ENCODE data around the gene FBL.

FBL gene

DNA sequence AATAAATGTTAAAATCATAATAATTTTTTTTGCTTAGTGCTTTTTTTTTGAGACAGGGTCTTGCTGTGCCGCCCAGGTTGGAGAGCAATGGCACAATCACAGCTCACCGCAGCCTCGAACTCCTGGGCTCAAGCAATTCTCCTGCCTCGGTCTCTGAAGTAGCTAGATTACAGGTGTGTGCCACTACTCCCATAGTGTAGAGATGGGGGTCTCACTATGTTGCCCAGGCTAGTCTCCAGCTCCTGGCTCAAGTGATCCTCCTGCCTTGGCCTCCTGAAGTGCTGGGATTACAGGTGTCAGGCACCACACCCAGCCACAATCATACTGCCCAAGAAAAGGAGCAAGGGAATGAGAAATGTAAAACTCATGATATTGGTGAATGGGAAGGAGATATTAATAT lies 5.1 kb downstream of the FBL start:
- no peak for DNase-seq

DNA sequence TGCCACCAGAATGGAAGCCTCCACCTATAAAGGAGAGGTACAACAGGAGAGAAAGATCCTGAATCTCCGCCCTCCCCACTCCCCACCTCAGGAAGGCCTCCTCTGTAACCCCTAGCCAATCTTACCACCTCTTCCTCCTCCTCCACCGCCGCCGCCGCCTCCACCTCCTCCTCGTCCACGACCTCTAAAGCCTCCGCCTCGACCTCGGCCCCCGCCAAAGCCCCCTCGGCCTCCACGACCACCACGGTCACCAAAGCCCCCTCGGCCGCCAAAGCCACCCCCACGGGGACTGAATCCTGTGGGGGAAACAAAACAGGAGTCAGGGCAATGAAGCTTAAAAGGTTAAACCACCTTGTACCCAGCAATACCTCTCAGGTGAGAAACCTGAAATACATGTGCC lies 5.7 kb downstream of the FBL start:
- DNase-seq: no peak

DNA sequence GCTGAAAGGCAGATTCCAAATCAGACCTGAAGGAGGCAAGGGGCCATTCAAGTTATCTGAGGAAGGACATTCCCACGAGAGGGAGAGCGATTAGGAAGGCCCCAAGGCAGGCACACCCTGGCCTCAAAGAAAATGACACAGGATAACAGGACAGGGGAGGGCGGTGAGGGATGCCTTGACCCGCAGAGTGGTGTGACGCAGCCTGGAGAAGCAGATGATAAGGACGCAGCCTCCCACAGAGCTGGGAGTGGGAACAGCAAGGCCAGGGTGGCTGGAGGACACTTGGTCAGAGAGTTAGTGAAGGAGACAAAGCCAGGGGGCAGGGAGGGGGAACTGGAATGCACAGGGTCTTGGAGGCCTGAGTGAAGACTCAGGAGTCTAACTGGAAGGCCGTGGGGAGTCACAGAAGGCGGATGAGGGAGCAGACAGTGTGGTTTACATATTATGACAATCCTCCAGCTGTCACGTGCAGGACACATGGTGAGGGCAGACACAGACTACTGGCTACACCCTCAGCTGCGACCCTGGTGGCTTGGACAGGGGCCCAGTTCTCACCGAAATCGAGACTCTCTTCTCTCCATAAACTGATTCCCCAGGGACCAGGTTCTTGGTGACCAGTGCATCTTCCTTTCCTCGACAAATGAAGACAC lies 6.4 kb downstream of the FBL start:
- no peak for DNase-seq

DNA sequence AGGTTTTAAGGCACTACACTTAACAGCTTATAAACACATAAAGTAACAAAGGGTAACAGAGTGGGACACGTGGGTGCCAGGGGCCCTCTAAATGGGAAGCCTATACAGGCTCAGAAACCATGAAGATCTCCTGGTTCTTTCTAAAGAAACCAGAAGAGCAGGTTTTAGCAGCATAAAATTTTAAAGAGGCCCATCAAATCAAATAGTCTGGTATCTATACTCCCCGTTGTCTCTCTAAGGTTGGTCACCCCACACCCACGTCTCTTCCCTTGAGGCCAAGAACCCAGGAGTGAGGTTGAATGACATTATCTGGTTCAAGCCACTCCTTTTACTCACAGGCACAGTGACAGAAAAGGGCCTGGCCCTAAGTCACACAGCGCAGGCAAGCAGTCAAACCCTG lies 7.6 kb downstream of the FBL start:
- DNase-seq: no peak

DNA sequence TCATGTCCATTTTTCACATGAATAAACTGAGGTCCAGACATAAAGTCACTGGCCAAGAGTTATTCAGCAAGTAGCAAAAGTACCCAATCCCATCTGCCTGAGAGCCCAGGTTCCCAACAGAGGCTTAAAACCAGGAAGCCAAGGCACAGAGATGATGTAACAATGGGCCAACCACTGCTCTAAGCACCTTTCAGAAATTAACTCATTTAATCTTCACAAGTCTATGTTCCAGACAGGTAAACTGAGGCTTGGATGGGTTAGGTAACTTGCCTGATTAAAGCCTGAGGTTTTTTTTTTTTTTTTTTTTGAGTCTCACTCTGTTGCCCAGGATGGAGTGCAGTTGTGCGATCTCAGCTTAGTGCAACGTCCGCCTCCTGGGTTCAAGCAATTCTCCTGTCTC lies 8.2 kb downstream of the FBL start:
- no peak for DNase-seq

DNA sequence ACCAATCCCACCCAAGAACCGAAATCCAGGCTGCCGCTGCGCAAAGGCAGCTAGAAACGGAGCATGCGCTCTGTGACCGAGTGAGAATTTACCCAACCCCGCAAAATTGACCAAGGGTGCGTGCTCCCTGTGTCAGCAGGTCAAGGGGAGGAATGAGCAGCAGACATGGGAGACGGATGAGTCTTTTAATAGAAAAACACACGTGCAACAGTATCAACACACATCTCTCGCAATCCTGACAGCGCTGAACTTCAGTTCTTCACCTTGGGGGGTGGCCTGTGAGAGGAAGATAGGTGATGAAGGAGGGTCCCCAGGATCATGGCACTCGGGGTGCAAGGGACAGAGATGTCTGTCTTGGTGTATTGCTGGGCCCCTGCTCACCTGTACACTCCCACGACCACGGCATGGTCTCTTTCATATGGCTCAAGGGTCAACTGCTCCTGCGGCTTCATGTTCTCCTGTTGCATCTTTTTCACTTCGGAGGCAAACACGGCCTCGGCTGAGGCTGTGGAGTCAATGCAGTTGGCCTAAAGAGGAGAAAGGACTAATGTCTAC lies 11.8 kb downstream of the FBL start:
- no peak for DNase-seq

DNA sequence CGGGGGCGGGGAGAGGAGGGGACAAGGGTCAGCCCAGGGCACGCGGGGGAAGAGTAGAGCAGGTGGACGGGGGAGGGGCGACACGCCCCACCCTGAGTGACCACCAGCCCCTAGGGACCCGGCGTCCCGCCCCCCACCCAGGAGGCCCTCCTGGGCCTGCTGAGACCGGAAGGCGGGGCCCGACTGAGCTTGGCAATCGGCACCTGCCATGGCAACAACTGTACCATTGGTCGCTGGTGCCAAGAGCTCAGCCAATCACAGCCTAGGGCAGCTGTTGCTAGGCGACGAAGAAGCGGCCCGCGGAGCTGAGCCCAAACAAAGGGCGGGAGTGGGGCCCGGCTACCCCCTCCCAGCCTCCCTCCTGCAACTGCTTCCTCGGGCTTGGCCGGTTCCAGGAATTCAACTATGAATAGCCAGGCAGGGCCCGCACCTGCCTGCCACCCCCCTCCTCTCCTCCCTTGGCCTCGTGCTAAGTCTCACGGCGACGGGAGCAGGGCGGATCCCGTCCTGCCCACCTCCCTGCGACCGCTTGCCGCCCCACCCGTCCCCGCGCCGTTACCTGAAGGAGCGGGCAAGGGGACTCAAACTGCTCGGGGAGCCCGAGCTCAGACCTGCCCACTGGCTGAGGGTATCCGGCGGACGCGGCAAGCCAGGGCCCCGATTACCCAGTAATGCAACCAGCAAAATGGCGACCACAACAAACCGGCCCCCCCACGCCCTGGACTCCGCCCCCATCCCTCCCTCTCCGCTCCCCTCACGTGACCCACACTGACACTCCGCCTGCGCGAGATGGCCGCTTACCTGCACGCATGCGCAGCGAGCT lies 12.5 kb downstream of the FBL start, which contains the start of gene DYRK1B:
Gene DYRK1B, minus strand, starts transcription at position 699 of the 823 bp plus-strand sequence. CDS start 2,295 bp downstream, outside the sequence.
- DNase-seq: peak; percentile 95

DNA sequence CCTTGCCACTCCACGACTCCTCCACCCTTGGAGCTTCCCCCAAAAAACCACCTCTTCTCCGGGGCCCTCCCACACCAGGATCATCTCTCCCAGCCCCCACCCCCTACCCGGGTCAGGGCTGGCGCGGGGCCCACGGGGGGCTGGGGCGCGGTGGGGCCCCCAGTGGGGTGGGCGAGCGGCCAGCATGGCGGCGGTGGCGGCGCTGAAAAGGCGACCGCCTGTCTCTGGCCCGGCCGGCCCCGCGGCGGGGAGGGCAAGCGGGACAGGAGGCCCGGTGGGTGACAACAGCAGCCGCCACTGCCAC lies 13.1 kb downstream of the FBL start:
- no peak for DNase-seq

DNA sequence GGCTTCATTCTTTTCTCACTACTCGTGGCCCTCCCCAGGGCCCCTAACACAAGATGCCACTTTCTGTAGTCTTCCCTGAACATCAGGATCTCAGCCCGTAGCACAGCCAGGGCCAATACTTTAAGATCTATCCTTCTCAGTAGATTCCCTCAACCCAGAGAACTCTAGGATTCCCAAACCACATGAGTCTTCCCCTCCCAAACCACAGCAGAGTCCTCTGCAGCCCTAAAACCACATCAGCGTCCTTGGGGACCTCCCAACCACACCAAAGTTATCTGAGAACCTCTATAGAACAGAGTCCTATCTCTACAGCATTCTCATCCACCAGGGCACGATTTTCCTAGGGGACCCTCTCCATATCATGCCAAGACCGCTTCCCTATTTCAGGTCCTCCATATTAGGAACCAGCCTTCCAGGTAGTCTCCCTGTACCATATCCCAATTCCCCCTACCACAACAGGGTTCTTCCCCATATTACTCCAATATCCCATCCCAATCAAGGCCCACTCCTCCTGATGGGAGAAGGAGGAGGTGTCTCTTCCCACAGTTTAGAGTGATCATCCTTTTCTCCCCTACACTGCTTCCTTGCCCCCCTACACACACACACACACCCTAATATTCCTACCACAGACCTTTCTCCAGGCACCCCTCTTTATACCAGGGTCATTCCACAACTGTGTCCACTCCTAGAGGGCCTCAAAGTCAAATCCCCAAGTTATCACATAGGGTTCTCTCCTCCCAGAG lies 13.7 kb downstream of the FBL start:
- DNase-seq: no peak

DNA sequence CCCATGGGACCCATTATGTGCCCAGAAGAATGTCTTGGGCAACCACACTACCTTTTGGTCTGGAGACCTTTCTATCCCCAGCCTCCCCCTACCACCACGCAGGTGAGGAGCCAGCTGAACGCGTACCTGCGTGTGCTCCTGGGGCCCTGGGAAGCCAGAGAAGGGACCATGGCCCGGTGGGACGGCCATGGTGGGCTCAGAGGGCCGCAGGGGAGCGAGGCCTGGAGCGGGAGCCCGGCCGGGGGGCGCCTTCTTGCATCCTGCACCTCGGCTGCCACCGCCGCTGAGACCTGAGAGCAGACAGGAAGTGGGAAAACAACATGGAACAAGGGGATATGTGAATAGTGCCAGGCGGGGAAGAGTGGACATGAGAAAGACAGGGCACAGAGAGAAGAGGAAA lies 14.5 kb downstream of the FBL start:
- DNase-seq: no peak

DNA sequence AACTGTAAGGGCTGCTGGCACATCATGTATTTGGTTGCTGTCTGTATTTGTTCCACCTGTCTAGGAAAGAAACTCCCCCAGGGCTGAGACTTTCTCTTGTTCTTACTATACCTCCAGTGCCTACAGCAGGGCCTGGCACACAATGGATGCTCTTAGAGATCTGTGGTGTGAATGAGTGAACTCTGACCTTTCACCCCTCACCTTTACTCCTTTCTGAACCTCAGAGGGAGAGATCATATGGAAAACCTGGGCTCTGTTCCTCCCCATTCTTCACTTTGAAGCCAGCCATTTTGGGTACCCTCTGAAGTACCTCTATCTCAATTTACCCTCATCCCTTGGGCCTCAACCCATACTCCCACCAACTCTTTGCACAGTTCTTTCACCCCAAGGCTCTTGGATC lies 15.3 kb downstream of the FBL start:
- no peak for DNase-seq

DNA sequence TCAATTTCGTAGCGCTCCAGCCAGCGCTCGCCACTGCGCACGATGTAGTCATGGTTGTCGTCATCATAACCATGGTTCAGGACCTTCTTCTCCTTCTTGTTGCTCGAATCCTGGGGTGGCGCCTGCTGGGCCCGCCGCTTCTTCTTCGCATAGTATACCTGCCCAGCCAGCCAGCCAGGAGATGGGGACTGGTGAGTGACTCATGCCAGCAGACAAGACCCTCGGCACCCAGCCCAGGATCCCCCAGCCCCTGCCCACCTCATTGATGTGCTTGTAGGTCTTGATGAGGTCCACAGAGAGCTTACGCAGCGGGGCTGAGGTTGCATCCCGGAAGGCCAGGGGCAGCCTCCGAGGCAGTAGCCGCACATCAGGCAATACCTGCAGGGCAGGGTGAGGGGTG lies 15.8 kb downstream of the FBL start:
- DNase-seq: no peak

DNA sequence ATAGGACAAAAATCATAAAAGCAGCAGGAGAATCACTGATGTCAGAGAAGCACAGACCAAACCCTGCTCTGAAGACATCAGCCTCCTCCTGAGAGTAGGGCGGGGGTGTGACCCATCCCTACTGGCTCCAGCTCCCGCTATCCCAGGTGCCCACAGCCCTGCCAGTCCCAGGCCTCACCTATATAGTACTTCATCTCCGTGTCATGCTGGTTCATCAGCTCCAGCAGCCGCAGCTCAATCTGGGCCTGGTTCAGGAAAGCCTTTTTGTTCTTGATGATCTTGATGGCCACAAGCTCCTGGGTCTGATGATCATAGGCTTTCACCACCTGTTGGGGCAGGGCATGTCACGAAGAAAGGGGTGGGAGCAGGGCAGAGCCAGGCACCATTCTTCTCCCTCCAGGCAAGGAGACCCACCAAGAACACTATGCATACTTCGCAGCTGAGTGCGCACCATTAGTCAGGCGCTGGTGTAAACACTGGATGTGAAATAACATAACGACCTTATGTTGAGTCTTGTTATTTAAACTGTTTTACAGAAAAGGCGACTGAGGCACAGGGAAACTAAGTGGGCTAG lies 16.4 kb downstream of the FBL start:
- DNase-seq: no peak

DNA sequence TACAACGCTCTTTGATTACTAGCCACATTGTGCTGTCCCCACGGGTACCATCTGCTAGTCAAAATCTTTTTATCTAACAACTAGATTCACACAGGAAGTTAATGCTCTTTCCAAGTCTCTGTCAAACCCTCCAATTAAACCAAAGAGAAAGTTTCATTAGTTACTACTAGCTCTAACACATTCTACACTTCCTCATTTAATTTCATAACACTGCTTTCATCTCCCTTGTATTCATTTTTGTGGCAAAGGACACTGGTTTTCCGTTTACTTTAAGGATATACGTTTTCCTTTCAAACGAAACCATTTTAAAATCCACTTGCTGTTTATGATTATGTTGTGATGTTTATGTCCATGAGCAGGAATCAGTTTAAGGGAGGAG lies 17.5 kb downstream of the FBL start:
- DNase-seq: no peak

DNA sequence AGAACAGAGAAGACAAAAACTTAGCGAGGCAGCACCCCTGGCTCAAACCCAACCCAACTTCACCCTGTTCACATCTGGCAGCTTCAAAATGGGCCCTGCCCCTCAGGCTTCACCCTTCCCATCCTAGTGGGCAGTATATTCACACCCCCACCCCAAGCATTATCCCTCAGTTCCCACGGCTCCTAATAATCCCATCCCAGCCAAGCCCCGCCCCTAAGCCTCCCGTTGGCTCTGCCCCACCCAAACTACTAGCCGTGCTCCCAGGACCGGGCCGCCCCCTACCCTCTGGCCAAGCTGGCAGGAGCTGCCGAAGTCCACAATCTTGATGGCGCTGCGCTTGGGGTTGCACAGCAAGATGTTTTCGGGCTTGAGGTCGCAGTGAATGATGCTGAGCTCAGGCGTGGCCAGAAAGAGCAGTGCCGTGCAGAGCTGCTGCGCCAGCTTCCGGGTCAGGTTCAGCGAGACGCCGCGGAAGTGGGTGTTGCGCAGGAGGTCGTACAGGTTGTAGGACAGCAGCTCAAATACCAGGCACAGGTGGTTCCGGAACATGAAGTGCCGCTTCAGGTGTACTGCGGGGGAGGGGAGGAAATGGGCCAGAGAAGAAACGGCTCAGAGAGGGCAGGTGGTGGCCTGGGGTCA lies 18.0 kb downstream of the FBL start:
- DNase-seq: no peak

DNA sequence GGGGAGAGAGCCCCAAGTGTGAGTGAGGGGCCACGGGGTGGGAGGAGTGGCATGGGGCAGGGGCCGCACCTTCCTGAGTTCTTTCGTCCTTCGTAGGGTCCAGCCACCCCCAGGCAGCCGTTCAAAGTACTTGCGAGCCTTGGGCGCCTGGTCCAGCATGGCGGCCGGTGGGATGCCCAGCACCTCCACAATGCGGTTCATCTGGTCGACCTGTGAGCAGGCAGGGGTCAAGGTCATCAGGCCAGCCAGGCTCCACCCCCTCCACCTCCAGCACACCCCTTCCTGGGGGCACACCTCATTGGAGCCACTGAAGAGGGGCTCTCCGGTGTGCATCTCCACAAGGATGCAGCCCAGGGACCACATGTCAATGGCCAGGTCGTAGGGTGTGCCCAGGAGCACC lies 19.0 kb downstream of the FBL start:
- DNase-seq: no peak

DNA sequence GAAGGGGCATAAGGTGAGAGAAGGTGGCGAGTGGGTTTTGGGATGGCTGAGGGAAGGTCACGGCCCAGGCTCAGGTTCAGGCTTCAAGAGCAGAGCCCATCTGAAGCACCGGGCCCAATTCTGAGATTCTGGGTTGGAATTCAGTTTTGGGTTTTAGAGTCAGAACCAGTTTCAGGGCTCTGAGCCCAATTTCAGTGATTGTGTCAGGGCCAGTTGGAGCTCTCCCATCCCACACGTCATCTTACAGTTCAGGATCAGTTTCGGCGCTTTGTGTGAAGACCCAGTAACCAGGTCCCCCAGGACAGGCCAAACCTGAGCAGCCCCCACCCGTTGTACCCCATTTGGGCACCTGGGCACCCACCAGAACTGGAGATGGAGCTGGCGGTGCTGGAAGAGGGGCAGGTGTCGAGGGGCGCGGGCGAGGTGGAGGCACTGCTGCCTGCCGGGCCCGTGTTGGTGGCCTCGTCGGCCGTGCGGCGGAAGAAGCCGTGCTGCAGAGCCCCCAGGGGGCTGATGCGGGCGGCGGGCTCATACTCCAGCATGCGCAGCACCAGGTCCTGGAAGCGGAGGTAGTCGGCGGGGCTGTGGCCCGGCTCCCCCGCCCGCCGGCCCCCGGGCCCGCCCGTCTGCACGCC lies 19.8 kb downstream of the FBL start:
- DNase-seq: no peak

DNA sequence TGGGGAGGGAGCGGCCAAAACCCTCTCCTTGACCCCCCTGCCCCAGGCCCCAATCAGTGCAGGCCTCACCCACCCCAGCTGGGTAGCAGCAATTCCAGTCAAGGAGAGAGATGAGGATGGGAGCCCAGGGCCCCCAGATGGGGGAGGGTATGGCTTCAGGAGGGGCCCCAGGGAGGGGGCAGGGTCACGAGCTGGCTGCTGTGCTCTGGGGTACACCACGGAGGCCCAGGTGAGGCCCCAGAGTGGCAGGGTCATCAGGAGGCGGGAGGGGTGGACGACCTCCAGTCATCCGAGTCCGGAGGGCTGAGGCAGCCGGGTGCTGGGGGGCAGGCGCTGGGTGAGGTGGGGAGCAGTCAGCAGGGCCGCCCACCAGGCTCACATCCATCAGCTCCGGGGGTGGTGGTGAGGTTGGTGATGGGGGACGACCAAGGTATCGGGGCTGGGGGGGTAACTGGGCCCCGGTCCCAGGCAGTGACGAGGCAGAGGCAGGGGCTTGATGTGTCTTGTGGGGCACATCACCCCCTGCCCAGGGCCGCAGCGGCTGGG lies 20.6 kb downstream of the FBL start:
- DNase-seq: no peak

DNA sequence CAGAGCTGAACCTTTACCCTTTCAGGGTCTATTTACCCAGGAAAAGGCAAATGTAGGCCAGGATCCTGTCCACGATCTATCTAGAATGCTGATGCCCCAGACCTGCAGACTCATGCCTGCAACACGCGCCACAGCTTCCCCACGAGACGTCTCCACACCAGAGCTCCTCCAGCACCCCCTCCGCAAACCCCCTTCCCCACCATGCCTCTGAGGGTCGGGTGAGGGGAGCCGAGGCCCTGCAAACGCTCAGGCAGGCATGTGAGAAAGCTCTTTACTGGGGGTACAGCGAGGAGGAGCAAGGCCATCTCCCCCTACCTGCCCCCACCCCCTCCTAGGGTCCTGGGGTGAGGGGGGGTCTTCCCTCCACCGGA lies 21.1 kb downstream of the FBL start:
- no peak for DNase-seq

DNA sequence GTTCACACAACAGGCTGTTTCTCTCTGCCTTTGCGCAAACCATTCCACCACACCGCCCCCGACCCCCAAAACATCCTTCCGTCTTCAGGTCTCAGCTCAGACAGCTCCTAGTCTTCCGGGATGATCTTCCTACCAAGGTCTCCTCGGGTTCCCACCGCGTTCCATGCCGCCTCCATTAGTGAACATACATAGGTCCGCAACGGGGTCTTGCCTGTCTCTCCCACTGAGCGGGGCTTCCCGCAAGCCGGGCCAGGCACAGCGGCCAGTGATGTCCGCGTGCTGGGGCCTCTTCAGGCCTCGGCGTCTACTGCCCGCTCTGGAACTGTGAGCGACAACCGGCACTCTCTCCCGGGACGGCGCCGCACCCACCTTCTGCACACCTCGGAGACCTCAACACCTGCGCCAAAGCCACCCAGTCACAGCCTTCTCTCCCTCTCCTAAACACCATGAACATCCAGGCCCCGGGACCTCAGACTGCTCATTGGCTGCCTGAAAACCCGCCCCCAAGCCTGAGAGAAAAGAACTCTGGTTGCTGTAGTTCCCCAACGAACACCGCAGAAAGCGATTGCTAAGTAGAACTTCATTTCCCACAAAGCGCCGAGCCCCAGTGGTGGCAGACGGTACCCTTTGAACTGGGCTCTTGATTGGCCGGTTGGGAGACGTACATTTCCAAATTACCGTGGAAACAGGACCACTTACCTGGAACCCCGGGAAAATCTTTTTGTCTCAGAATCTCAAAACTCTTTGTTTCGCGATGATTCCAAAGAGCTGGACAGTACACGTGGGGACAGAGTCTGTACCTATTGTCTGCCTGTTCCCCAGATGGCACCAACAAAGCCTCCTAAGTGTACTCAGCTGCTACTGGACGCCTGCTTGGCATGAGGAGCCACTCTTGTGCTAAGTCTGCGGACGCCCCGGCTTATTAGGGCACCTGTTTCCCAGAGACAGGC lies 21.8 kb downstream of the FBL start:
- peak; percentile 96 for DNase-seq

DNA sequence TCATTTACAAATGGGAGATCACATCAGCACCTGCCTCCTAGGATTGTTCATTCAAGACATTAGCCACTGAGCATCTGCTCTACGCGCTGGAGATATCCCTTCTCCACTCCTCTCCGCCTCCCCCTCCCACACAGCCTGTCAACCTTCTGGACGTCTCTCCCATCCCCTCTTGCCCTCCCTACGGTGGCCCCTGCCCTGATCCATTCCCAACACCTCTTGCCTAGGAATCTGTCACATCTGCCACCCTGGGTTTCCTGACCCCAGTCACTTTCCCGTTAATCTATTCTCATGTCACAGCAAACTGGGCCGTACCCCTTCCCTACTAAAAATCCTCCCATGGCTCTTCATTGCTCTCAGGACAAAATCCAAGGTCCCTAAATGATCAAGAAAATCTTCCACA lies 22.5 kb downstream of the FBL start:
- DNase-seq: no peak

Data from NCI-H2171 (cell line).